ENCODE measurements around the gene KCNE4. TPM values are rescaled to one million over a fixed set of nuclear protein-coding genes. Genes with fewer than 3 reads are reported as not detected.

The KCNE4 gene
- polyA plus RNA-seq, 1 of the 3 experiments (the other 2 are of a cell fraction): 0.20 TPM

DNA sequence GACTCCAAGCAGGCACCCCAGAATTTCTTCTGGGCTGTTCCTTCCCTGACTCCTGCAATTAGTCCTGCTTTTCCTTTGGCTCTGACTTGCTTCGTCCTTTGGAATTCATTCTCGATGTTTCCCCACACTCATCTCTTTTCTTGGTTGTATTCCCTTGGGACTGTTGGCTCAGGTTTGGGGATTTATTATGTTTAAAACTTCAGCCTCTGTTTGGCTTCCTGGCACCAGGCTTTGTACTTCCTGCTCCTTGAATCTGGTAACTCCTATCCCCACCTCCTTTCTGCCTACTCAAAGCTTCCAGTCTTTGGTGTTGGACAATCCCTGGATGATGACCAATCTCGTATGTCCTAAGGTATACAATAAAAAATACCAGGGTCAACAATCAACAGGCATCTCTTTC, 1.8 kb upstream of the KCNE4 start (continued):
- no peak for TF ChIP-seq MXI1 (IDR thresholded peaks at IDR 0.05; ENCODE audit: low read depth, low read length)
- TF ChIP-seq YY1 (IDR thresholded peaks at IDR 0.05; ENCODE audit: low read depth): no peak

DNA sequence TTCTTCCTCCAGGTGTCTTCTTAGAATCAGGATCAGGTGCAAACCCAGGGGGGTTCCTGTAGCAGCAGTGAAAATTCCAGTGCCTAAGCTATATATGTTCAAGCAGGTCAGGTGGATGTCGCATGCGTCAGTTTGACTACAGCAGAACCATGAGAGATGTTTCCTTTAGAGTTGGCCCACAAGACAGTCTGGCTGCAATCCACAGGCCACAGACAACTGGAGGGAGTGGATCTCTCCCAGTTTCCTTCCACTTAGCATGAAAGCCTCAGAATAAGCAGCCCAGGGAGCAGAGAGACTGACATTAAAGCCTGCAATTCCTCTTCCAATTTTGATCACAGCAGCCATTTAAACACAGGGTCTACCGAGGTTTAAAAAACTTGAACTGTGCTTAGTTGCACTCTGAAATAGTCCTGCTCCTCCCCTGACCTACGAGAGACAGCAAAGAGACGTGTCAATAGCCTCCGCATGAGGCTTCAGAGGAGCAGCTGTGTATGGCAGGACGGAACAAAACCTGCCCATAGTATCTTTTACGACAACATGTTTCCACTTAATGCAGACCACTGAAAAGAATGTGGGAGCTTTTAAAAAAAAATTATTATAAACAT, 988 bp upstream of the KCNE4 start:
- ChIA-PET POLR2A (no interaction called here), CTCF (interaction anchor here (1.3 kb wide), 1 partner anchor 69 kb away, joined by 4 read pairs; no protein-coding TSS in a partner anchor)
- TF ChIP-seq, protein P1, sequence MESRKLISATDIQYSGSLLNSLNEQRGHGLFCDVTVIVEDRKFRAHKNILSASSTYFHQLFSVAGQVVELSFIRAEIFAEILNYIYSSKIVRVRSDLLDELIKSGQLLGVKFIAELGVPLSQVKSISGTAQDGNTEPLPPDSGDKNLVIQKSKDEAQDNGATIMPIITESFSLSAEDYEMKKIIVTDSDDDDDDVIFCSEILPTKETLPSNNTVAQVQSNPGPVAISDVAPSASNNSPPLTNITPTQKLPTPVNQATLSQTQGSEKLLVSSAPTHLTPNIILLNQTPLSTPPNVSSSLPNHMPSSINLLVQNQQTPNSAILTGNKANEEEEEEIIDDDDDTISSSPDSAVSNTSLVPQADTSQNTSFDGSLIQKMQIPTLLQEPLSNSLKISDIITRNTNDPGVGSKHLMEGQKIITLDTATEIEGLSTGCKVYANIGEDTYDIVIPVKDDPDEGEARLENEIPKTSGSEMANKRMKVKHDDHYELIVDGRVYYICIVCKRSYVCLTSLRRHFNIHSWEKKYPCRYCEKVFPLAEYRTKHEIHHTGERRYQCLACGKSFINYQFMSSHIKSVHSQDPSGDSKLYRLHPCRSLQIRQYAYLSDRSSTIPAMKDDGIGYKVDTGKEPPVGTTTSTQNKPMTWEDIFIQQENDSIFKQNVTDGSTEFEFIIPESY (IDR thresholded peaks at IDR 0.05; ENCODE audit: borderline replicate concordance, low read depth): no peak
- TF ChIP-seq JUND (IDR thresholded peaks at IDR 0.05): no peak
- TF ChIP-seq ELF1 (IDR thresholded peaks at IDR 0.05): no peak
- TF ChIP-seq EP300 (IDR thresholded peaks at IDR 0.05; ENCODE audit: borderline replicate concordance in 1 of 2, low read depth in 1 of 2, low read length in 1 of 2): no peak
- TF ChIP-seq, protein P2, sequence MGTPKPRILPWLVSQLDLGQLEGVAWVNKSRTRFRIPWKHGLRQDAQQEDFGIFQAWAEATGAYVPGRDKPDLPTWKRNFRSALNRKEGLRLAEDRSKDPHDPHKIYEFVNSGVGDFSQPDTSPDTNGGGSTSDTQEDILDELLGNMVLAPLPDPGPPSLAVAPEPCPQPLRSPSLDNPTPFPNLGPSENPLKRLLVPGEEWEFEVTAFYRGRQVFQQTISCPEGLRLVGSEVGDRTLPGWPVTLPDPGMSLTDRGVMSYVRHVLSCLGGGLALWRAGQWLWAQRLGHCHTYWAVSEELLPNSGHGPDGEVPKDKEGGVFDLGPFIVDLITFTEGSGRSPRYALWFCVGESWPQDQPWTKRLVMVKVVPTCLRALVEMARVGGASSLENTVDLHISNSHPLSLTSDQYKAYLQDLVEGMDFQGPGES (IDR thresholded peaks at IDR 0.05; ENCODE audit: low read depth, low read length): no peak
- TF ChIP-seq, protein P3, sequence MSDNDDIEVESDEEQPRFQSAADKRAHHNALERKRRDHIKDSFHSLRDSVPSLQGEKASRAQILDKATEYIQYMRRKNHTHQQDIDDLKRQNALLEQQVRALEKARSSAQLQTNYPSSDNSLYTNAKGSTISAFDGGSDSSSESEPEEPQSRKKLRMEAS (IDR thresholded peaks at IDR 0.05; ENCODE audit: low read depth): no peak
- TF ChIP-seq, protein P4, sequence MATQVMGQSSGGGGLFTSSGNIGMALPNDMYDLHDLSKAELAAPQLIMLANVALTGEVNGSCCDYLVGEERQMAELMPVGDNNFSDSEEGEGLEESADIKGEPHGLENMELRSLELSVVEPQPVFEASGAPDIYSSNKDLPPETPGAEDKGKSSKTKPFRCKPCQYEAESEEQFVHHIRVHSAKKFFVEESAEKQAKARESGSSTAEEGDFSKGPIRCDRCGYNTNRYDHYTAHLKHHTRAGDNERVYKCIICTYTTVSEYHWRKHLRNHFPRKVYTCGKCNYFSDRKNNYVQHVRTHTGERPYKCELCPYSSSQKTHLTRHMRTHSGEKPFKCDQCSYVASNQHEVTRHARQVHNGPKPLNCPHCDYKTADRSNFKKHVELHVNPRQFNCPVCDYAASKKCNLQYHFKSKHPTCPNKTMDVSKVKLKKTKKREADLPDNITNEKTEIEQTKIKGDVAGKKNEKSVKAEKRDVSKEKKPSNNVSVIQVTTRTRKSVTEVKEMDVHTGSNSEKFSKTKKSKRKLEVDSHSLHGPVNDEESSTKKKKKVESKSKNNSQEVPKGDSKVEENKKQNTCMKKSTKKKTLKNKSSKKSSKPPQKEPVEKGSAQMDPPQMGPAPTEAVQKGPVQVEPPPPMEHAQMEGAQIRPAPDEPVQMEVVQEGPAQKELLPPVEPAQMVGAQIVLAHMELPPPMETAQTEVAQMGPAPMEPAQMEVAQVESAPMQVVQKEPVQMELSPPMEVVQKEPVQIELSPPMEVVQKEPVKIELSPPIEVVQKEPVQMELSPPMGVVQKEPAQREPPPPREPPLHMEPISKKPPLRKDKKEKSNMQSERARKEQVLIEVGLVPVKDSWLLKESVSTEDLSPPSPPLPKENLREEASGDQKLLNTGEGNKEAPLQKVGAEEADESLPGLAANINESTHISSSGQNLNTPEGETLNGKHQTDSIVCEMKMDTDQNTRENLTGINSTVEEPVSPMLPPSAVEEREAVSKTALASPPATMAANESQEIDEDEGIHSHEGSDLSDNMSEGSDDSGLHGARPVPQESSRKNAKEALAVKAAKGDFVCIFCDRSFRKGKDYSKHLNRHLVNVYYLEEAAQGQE (IDR thresholded peaks at IDR 0.05; ENCODE audit: low read depth, low read length): no peak
- no peak for TF ChIP-seq RCOR1 (IDR thresholded peaks at IDR 0.05; ENCODE audit: low read length)
- no peak for TF ChIP-seq NRF1 (IDR thresholded peaks at IDR 0.05; ENCODE audit: low read depth, low read length)
- no peak for TF ChIP-seq TEAD4 (IDR thresholded peaks at IDR 0.05; ENCODE audit: borderline replicate concordance, insufficient read depth)
- TF ChIP-seq RXRA (IDR thresholded peaks at IDR 0.05; ENCODE audit: borderline replicate concordance, low read depth): no peak
- TF ChIP-seq, protein P5, sequence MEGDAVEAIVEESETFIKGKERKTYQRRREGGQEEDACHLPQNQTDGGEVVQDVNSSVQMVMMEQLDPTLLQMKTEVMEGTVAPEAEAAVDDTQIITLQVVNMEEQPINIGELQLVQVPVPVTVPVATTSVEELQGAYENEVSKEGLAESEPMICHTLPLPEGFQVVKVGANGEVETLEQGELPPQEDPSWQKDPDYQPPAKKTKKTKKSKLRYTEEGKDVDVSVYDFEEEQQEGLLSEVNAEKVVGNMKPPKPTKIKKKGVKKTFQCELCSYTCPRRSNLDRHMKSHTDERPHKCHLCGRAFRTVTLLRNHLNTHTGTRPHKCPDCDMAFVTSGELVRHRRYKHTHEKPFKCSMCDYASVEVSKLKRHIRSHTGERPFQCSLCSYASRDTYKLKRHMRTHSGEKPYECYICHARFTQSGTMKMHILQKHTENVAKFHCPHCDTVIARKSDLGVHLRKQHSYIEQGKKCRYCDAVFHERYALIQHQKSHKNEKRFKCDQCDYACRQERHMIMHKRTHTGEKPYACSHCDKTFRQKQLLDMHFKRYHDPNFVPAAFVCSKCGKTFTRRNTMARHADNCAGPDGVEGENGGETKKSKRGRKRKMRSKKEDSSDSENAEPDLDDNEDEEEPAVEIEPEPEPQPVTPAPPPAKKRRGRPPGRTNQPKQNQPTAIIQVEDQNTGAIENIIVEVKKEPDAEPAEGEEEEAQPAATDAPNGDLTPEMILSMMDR (IDR thresholded peaks at IDR 0.05): no peak
- Histone ChIP-seq H3K9me3 (no peaks in the 10 kb centered on the region), H2AFZ (ENCODE audit: low read depth) (no peak overlapping the region), H3K9me2 (no peaks in the 10 kb centered on the region), H3K27ac (ENCODE audit: low read depth in 2 of 2, low read length in 1 of 2) (no peak overlapping the region), H3F3A (replicated peaks; ENCODE audit: insufficient read depth) (peaks cover 43% of the 10 kb centered on the region), H3K4me2 (no peak overlapping the region), H3K36me3 (replicated peaks in 1 of 2; ENCODE audit: control insufficient read depth in 1 of 2, insufficient read depth in 2 of 2, low read length in 1 of 2) (no peaks in the 10 kb centered on the region), H3K9ac (no peak overlapping the region), H3K27me3 (ENCODE audit: insufficient read depth) (no peaks in the 10 kb centered on the region), H3K79me2 (ENCODE audit: insufficient read depth) (no peaks in the 10 kb centered on the region), H4K20me1 (ENCODE audit: insufficient read depth) (no peaks in the 10 kb centered on the region), H3K4me1 (ENCODE audit: control insufficient read depth in 1 of 2, insufficient read depth in 2 of 2, low read depth in 1 of 2, low read length in 1 of 2) (peaks cover 28 to 40% of the 10 kb centered on the region in 2 experiments), H3K4me3 (ENCODE audit: low read depth in 2 of 2, low read length in 1 of 2) (no peak overlapping the region)
- no peak for DNase-seq
- 76% methylated on average over 8 of the region's 8 CpGs for WGBS (ENCODE audit: low lambda C conversion rate)

Measured in SK-N-SH (cell line).